ENCODE results near the gene CBLN4. TPM values are rescaled to one million over a fixed set of nuclear protein-coding genes. Genes with fewer than 3 reads are reported as not detected.

CBLN4 gene
- polyA plus RNA-seq, 1 donor (not counting 4 experiments of a cell fraction or from before 2014, with no cell fraction given) = not detected

DNA sequence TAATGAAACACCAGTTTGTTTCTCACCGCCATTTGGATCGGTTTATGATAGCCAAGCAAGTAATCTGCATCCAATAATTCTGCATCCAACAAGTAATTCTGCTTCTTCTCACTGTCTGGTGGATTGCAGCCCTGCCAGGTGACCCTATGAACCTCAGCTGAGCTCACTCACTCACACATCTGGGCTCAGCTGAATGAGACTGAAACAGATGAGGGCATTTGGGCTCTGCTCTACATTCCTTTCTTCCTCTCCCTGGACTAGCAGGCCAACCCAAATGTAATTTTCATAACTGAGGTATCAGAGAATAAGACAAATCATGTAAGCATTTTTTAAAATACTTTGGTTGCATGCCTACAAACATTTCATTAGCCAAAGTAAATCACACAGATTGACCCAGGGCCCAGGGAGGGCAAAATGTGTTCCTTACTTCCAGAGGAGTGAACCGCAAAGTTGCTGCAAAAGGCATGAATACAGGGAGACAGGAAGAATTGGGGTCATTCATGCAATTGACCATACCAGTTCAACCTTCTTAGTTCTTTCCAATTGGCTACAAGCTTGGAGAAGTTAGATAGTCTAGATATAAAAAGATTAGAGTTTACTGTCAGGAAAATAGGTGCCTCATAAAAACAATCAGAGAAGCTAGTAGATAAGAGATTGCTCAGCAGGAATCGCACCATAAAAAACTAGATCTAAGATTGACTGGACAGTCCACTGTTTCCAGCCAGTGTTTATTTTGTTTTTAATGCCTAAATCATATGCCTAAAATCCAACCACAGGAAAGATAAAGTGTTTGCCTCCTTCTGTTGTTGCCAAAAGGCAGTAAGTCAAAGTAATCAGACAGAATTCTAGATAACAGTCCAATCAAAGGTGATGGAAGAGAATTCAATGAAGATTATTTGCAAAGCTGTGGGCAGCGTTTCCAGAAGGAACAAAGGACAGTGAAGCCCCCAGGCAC lies 43.7 kb downstream of the CBLN4 start:
- Histone ChIP-seq H3K4me2 (ENCODE audit: control insufficient read depth, extremely low read depth, insufficient read depth, low read depth, low read length) (no peak overlapping the region), H2AFZ (ENCODE audit: control insufficient read depth, low read length) (no peak overlapping the region), H3K4me1 (ENCODE audit: control insufficient read depth, extremely low read depth, insufficient read depth, low read length) (no peaks in the 10 kb centered on the region), H3K9ac (ENCODE audit: control insufficient read depth, extremely low read depth, insufficient read depth, low read length) (no peak overlapping the region), H4K20me1 (ENCODE audit: control insufficient read depth, extremely low read depth, insufficient read depth, low read length) (no peaks in the 10 kb centered on the region), H3K36me3 (ENCODE audit: control insufficient read depth in 2 of 2, extremely low read depth in 1 of 2, insufficient read depth in 2 of 2, low read length in 2 of 2) (no peaks in the 10 kb centered on the region), H3K79me2 (ENCODE audit: control insufficient read depth, insufficient read depth, low read length) (no peaks in the 10 kb centered on the region), H3K27ac (ENCODE audit: control insufficient read depth, insufficient read depth, low read length) (no peak overlapping the region), H3K9me1 (ENCODE audit: control insufficient read depth, extremely low read depth, insufficient read depth, low read length) (no peaks in the 10 kb centered on the region), H3K4me3 (ENCODE audit: control insufficient read depth in 2 of 3, extremely low read depth in 1 of 3, insufficient read depth in 2 of 3, low read depth in 1 of 3, low read length in 3 of 3) (no peak overlapping the region), H3K9me3 (ENCODE audit: control insufficient read depth, low read depth, low read length) (no peaks in the 10 kb centered on the region), H3K27me3 (ENCODE audit: control insufficient read depth, extremely low read depth, insufficient read depth, low read length) (no peaks in the 10 kb centered on the region)
- FAIRE-seq (no peak), DNase-seq (ENCODE audit: low read depth, low spot score) (no peak)
- no peak for TF ChIP-seq EZH2 (IDR thresholded peaks at IDR 0.05; ENCODE audit: low read length)
- TF ChIP-seq, protein P1, sequence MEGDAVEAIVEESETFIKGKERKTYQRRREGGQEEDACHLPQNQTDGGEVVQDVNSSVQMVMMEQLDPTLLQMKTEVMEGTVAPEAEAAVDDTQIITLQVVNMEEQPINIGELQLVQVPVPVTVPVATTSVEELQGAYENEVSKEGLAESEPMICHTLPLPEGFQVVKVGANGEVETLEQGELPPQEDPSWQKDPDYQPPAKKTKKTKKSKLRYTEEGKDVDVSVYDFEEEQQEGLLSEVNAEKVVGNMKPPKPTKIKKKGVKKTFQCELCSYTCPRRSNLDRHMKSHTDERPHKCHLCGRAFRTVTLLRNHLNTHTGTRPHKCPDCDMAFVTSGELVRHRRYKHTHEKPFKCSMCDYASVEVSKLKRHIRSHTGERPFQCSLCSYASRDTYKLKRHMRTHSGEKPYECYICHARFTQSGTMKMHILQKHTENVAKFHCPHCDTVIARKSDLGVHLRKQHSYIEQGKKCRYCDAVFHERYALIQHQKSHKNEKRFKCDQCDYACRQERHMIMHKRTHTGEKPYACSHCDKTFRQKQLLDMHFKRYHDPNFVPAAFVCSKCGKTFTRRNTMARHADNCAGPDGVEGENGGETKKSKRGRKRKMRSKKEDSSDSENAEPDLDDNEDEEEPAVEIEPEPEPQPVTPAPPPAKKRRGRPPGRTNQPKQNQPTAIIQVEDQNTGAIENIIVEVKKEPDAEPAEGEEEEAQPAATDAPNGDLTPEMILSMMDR (optimal IDR thresholded peaks at IDR 0.05 in 1 of 3, IDR thresholded peaks at IDR 0.05 in 1 of 3, conservative IDR thresholded peaks at IDR 0.05 in 1 of 3; ENCODE audit: extremely low read depth in 1 of 3, insufficient read depth in 2 of 3, low read length in 3 of 3) = no peak
- dilution Hi-C loops (cut with MboI; ENCODE audit: extremely low pct_ligation_motif_present, low sequenced_read_pairs) = no loop called here

DNA sequence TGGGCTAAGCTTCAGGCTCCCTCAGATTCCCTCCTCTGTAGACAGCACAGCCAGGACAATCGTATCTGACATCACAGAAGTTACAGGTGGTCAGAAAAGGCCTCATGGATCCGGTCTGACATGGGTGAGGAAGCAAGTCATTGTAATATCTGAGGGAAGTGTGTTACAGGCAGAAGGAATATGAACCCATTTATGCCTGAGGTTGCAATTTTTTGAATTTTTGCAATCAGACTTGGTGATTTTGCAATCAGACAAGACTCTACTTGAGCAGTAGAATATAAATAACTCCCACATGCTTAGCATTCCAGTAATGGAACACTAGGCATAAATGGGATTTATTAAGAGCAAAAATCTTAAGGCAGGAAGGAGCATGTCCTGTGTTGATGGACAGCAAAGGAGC lies 52.1 kb downstream of the CBLN4 start:
- FAIRE-seq = peak; percentile 90
- no peaks in the 10 kb centered on the region for H3K9me3 ChIP-seq (ENCODE audit: control insufficient read depth, low read depth, low read length)
- H3K4me3 ChIP-seq (ENCODE audit: control insufficient read depth in 2 of 3, extremely low read depth in 1 of 3, insufficient read depth in 2 of 3, low read depth in 1 of 3, low read length in 3 of 3) = peak overlapping the region in 1 of 3 experiments; percentile 5
- no peaks in the 10 kb centered on the region for H4K20me1 ChIP-seq (ENCODE audit: control insufficient read depth, extremely low read depth, insufficient read depth, low read length)
- H3K4me1 ChIP-seq (ENCODE audit: control insufficient read depth, extremely low read depth, insufficient read depth, low read length) = peaks cover 15% of the 10 kb centered on the region
- H3K9me1 ChIP-seq (ENCODE audit: control insufficient read depth, extremely low read depth, insufficient read depth, low read length) = no peaks in the 10 kb centered on the region
- peak overlapping the region; percentile 81 for H2AFZ ChIP-seq (ENCODE audit: control insufficient read depth, low read length)
- dilution Hi-C loops (cut with MboI; ENCODE audit: extremely low pct_ligation_motif_present, low sequenced_read_pairs) = no loop called here
- H3K9ac ChIP-seq (ENCODE audit: control insufficient read depth, extremely low read depth, insufficient read depth, low read length) = no peak overlapping the region
- TF ChIP-seq, protein P1 (optimal IDR thresholded peaks at IDR 0.05 in 1 of 3, IDR thresholded peaks at IDR 0.05 in 1 of 3, conservative IDR thresholded peaks at IDR 0.05 in 1 of 3; ENCODE audit: extremely low read depth in 1 of 3, insufficient read depth in 2 of 3, low read length in 3 of 3) = no peak
- no peak for TF ChIP-seq EZH2 (IDR thresholded peaks at IDR 0.05; ENCODE audit: low read length)
- no peak overlapping the region for H3K27ac ChIP-seq (ENCODE audit: control insufficient read depth, insufficient read depth, low read length)
- H3K27me3 ChIP-seq (ENCODE audit: control insufficient read depth, extremely low read depth, insufficient read depth, low read length) = no peaks in the 10 kb centered on the region
- no peaks in the 10 kb centered on the region for H3K36me3 ChIP-seq (ENCODE audit: control insufficient read depth in 2 of 2, extremely low read depth in 1 of 2, insufficient read depth in 2 of 2, low read length in 2 of 2)
- peak overlapping the region; percentile 54 for H3K4me2 ChIP-seq (ENCODE audit: control insufficient read depth, extremely low read depth, insufficient read depth, low read depth, low read length)
- DNase-seq (ENCODE audit: low read depth, low spot score) = peak; percentile 40
- H3K79me2 ChIP-seq (ENCODE audit: control insufficient read depth, insufficient read depth, low read length) = no peaks in the 10 kb centered on the region

All from keratinocyte (primary cell).